OCI-LY1 (cell line): ENCODE measurements around the gene AGRN.

Experiments
- H2AFZ ChIP-seq: fragments of 200-600 bp; sonication (generic), shearing (Covaris generic); 2 replicates; pipeline ENCODE4 v1.6.0; 2014; ENCODE audit warnings: antibody characterized with exemption, mild to moderate bottlenecking, low read length
- H3F3A ChIP-seq: fragments of 200-600 bp; sonication (generic), shearing (Covaris generic); 2 replicates; pipeline ENCODE4 v1.6.0; 2014; ENCODE audit warnings: mild to moderate bottlenecking, antibody characterized with exemption, low read length, moderate library complexity; ENCODE audit not compliant: insufficient read depth
- H3K27ac ChIP-seq: fragments of 200-600 bp; sonication (generic); 2 replicates; pipeline ENCODE4 v1.5.1; 2014; ENCODE audit warnings: low read length, mixed run types, mild to moderate bottlenecking, low read depth; ENCODE audit not compliant: poor library complexity, severe bottlenecking
- H3K27me3 ChIP-seq: fragments of 200-600 bp; sonication (generic); 2 replicates; pipeline ENCODE4 v1.6.0; 2014; ENCODE audit warnings: antibody characterized with exemption, mild to moderate bottlenecking, low read length, moderate library complexity; ENCODE audit not compliant: insufficient read depth
- H3K36me3 ChIP-seq: fragments of 200-600 bp; sonication (generic); 2 replicates; pipeline ENCODE4 v1.6.1; 2014; ENCODE audit warnings: mild to moderate bottlenecking, antibody characterized with exemption, low read length, moderate library complexity, mixed read lengths; ENCODE audit not compliant: insufficient read depth
- H3K4me1 ChIP-seq: fragments of 200-600 bp; sonication (generic); 2 replicates; pipeline ENCODE4 v1.5.1; 2014; ENCODE audit warnings: mild to moderate bottlenecking, low read length, moderate library complexity; ENCODE audit not compliant: insufficient read depth, severe bottlenecking
- H3K4me2 ChIP-seq: fragments of 200-600 bp; sonication (generic), shearing (Covaris generic); 2 replicates; pipeline ENCODE4 v1.6.1; 2014; ENCODE audit warnings: low read length
- H3K4me3 ChIP-seq: fragments of 200-600 bp; sonication (generic); 2 replicates; pipeline ENCODE4 v1.5.1; 2014; ENCODE audit warnings: low read length, low read depth, mild to moderate bottlenecking, mixed read lengths; ENCODE audit not compliant: poor library complexity, severe bottlenecking
- H3K79me2 ChIP-seq: fragments of 200-600 bp; shearing (Covaris generic); 2 replicates; pipeline ENCODE4 v1.6.1; 2016; ENCODE audit warnings: mixed run types, low read length, mixed read lengths; ENCODE audit not compliant: insufficient read depth
- H3K9ac ChIP-seq: fragments of 200-600 bp; sonication (generic), shearing (Covaris generic); 2 replicates; pipeline ENCODE4 v1.6.1; 2014; ENCODE audit warnings: mild to moderate bottlenecking, low read length, mixed read lengths
- H3K9me2 ChIP-seq: fragments of 200-600 bp; sonication (generic), shearing (Covaris generic); 2 replicates; pipeline ENCODE4 v1.6.1; 2014; ENCODE audit warnings: low read depth, mild to moderate bottlenecking, low read length, mixed read lengths
- H3K9me3 ChIP-seq: fragments of 200-600 bp; shearing (Covaris generic); 2 replicates; pipeline ENCODE4 v1.6.1; 2014; ENCODE audit warnings: low read length, mixed read lengths
- H4K20me1 ChIP-seq: fragments of 200-600 bp; sonication (generic), shearing (Covaris generic); 2 replicates; pipeline ENCODE4 v1.6.0; 2016; ENCODE audit warnings: mild to moderate bottlenecking, low read length; ENCODE audit not compliant: insufficient read depth
- CTCF ChIP-seq: fragments of 200-600 bp; sonication (generic), shearing (Covaris generic); IDR thresholded peaks from 2 replicates; pipeline ENCODE4 v1.5.1; 2017; ENCODE audit warnings: mild to moderate bottlenecking, antibody characterized with exemption, low read length, moderate library complexity, mixed read lengths
- EZH2 ChIP-seq: fragments of 200-600 bp; sonication (generic), shearing (Covaris generic); IDR thresholded peaks from 2 replicates; pipeline ENCODE4 v1.8.0; 2017; ENCODE audit warnings: borderline replicate concordance, mixed run types, mild to moderate bottlenecking, antibody characterized with exemption, low read length, moderate library complexity, mixed read lengths

Gene AGRN

DNA sequence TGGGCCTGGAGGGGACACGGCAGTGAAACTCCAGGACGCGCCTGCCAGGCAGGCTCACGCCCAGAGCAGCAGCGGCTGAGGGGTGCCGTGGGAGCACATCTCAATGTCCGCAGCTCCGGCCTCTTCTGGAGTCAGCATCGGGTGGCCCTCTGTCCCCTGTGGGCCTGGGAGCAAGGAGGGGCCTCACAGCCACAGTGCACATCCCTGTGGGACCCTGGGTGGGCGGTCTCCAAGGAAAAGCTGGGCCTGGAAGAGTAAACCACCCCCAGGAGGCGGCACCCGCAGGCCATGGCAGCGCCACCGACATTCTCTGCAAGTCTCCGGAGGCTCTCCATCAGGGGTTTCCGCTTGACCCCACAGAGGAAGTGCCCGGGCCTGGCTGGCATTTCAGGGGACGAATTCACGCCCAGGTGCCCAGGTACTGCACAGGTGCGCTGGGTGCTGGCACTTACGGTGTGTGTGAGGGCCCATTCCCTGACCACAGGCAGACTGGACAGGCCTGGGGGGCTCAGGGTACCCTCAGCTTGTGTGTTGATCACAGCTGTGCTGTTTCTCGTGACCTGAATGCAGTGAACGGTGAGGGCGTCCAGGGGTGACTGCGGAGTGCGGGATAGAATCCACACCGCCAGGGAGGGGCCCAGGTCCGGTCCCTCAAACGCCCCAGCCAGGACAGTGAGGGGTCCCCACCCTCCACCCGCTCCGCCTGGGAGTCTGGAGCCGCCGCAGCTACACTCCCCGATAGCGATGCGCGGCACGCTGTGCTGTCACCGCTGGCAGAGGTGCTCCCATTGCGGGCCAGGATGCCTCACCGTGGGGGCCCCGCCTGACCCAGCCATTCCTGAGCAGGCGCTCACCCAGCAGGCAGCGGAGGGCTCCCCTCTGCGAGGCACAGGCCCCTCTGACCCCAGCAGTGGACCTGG, 70.8 kb downstream of the AGRN start:
- H3K4me1 ChIP-seq, result no peaks in the 10 kb centered on the region
- no peaks in the 10 kb centered on the region for H3K9me3 ChIP-seq
- no peak overlapping the region for H3K27ac ChIP-seq
- H3K79me2 ChIP-seq, result no peaks in the 10 kb centered on the region
- no peak overlapping the region for H2AFZ ChIP-seq
- H3K4me2 ChIP-seq, result no peak overlapping the region
- no peaks in the 10 kb centered on the region for H4K20me1 ChIP-seq
- H3K9ac ChIP-seq, result no peak overlapping the region
- H3K36me3 ChIP-seq, result no peaks in the 10 kb centered on the region
- TF ChIP-seq EZH2, result no peak
- TF ChIP-seq CTCF, result no peak
- no peaks in the 10 kb centered on the region for H3F3A ChIP-seq
- H3K9me2 ChIP-seq, result no peaks in the 10 kb centered on the region
- H3K4me3 ChIP-seq, result no peak overlapping the region
- H3K27me3 ChIP-seq, result 0 out of 2 replicates have a peak, but pooled peaks cover 3% of the 10 kb centered on the region

- Histone ChIP-seq H3K27me3 (no peaks in the 10 kb centered on the region), H3K9me3 (no peaks in the 10 kb centered on the region), H3K4me1 (no peaks in the 10 kb centered on the region), H3K9ac (no peak overlapping the region), H3K36me3 (no peaks in the 10 kb centered on the region), H3K4me3 (no peak overlapping the region), H3K79me2 (no peaks in the 10 kb centered on the region), H3K27ac (no peak overlapping the region), H3K4me2 (no peak overlapping the region), H3K9me2 (no peaks in the 10 kb centered on the region), H2AFZ (no peak overlapping the region), H4K20me1 (no peaks in the 10 kb centered on the region), H3F3A (no peaks in the 10 kb centered on the region)
- no peak for TF ChIP-seq CTCF
Observed at GRCh38 chr1:1091344-1092148, 71.6 kb downstream of the AGRN start.

DNA sequence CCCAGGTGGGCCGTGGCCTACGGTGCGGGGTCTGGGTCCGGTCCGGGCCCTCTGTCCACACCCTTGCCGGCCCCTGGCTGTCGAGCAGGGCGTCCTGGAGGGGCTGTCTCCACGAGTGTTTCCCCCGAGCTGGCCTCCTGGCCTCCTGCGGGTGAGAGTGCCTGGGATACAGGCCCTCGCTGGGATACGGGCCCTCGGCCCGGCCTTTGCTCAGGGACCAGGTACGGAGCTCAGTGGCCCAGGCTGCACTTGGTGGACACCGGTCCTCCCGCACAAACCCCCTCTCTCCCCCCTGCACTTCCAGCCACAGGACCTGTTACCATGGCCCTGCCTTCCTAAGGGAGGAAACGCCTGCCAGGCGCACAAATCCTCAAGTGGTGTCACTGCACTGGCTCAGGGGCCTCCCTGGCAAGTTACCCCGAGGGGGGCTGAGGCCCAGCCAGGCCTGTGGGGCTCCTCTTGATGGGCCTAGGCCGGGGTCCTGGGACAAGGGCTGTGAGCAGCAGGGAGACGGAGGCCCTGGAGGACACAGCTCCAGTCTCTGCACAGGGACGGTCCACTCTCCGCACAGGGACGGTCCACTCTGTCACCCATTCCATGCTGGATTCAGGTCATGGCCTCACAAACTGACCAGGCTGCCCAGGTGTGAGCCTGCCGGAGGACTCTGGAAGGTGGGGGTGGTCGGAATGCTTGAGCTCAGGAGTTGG, 72.4 kb downstream of the AGRN start:
- H3K4me1 ChIP-seq, result no peaks in the 10 kb centered on the region
- no peak overlapping the region for H2AFZ ChIP-seq
- no peak overlapping the region for H3K4me2 ChIP-seq
- H3K9ac ChIP-seq, result no peak overlapping the region
- no peaks in the 10 kb centered on the region for H3K9me2 ChIP-seq
- TF ChIP-seq CTCF (no peak), EZH2 (no peak)
- H3K27me3 ChIP-seq, result no peaks in the 10 kb centered on the region
- H3K4me3 ChIP-seq, result no peak overlapping the region
- no peaks in the 10 kb centered on the region for H4K20me1 ChIP-seq
- H3K27ac ChIP-seq, result no peak overlapping the region
- H3F3A ChIP-seq, result no peaks in the 10 kb centered on the region
- no peaks in the 10 kb centered on the region for H3K36me3 ChIP-seq
- no peaks in the 10 kb centered on the region for H3K9me3 ChIP-seq
- no peaks in the 10 kb centered on the region for H3K79me2 ChIP-seq
